Measurements from ENCODE around the gene MRPL54.

MRPL54 gene

DNA sequence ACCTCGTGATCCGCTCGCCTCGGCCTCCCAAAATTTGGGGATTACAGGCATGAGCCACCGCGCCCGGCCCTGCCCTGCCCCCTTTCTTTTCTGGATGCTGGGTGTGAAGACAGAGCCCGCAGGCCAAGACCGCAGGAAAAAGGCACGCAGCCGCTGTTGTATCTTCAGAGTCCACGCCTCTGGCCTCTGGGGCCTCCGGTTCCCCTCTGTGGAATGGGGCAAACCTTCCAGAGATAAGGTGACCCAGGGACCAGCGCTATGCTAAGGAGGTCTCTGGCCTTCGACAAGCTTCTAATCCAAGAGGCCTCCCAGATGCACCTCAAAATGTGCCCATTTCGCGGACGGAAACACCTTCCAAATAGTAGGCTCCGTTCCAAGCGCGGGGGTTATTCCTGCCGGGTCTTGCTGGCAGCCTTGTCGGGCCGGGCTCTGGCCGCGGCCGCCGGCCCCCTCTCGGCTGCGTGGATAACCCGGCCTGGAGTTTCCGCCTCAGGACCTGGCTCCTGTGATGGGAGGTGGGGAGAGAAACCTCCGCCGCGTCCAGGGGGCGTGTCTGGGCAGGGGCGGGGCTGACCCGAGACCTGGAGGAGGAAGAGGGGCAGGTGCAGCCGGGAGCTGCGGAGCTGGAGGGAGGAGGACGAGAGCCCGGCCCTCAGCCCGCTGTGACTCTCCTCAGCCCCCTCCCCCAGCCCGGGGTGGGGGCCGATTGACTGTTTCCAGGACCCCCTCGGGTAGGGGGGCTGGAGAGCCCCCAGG is 41.2 kb upstream of the MRPL54 start:
- no peak overlapping the region for H3K4me3 ChIP-seq (ENCODE audit: severe bottlenecking)
- H3K27ac ChIP-seq (ENCODE audit: poor library complexity, severe bottlenecking) = no peak overlapping the region
- TF ChIP-seq, protein P1, sequence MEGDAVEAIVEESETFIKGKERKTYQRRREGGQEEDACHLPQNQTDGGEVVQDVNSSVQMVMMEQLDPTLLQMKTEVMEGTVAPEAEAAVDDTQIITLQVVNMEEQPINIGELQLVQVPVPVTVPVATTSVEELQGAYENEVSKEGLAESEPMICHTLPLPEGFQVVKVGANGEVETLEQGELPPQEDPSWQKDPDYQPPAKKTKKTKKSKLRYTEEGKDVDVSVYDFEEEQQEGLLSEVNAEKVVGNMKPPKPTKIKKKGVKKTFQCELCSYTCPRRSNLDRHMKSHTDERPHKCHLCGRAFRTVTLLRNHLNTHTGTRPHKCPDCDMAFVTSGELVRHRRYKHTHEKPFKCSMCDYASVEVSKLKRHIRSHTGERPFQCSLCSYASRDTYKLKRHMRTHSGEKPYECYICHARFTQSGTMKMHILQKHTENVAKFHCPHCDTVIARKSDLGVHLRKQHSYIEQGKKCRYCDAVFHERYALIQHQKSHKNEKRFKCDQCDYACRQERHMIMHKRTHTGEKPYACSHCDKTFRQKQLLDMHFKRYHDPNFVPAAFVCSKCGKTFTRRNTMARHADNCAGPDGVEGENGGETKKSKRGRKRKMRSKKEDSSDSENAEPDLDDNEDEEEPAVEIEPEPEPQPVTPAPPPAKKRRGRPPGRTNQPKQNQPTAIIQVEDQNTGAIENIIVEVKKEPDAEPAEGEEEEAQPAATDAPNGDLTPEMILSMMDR (IDR thresholded peaks at IDR 0.05; ENCODE audit: poor library complexity, severe bottlenecking) = no peak
- H3K4me1 ChIP-seq (ENCODE audit: insufficient read depth, poor library complexity, severe bottlenecking) = no peaks in the 10 kb centered on the region
- peak; percentile 63 for ATAC-seq (ENCODE audit: low read depth)
- H3K27me3 ChIP-seq (ENCODE audit: insufficient read depth, poor library complexity, severe bottlenecking) = peaks cover 15% of the 10 kb centered on the region
- H3K9me3 ChIP-seq (ENCODE audit: severe bottlenecking) = no peaks in the 10 kb centered on the region
- no peaks in the 10 kb centered on the region for H3K36me3 ChIP-seq (ENCODE audit: low read depth)
- no peak for DNase-seq (ENCODE audit: low spot score)

DNA sequence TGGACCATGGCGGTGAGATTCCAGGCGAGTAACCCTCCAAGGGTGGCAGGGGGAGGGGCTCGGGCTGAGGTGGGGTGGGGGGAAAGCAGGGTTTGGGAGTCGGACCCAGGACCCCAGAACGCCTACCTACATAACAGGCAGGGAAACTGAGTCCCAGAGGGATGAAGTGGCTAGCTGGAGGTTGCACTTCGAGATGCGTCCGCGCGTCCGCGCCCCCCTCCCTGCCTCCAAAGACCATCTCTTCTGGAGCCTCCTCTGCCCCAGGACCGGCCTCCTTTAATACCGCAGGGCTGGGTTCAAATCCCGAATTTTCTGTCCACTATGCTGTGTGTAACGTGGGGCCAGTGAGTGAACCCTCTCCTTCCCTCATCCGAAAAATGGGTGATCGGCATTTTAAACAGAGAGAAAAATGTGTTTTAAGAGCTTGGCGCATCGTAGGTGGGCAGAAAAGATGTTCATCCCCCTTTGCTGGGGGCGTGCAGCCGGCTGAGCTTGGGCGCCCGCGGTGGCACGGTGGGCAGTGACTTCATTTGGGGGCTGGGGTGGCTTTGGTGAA is 40.5 kb upstream of the MRPL54 start:
- no peaks in the 10 kb centered on the region for H3K36me3 ChIP-seq (ENCODE audit: low read depth)
- no peak for DNase-seq (ENCODE audit: low spot score)
- TF ChIP-seq, protein P1 (IDR thresholded peaks at IDR 0.05; ENCODE audit: poor library complexity, severe bottlenecking) = no peak
- H3K27ac ChIP-seq (ENCODE audit: poor library complexity, severe bottlenecking) = no peak overlapping the region
- ATAC-seq (ENCODE audit: low read depth) = no peak
- H3K4me1 ChIP-seq (ENCODE audit: insufficient read depth, poor library complexity, severe bottlenecking) = no peaks in the 10 kb centered on the region
- peaks cover 15% of the 10 kb centered on the region for H3K27me3 ChIP-seq (ENCODE audit: insufficient read depth, poor library complexity, severe bottlenecking)
- no peak overlapping the region for H3K4me3 ChIP-seq (ENCODE audit: severe bottlenecking)
- H3K9me3 ChIP-seq (ENCODE audit: severe bottlenecking) = no peaks in the 10 kb centered on the region

DNA sequence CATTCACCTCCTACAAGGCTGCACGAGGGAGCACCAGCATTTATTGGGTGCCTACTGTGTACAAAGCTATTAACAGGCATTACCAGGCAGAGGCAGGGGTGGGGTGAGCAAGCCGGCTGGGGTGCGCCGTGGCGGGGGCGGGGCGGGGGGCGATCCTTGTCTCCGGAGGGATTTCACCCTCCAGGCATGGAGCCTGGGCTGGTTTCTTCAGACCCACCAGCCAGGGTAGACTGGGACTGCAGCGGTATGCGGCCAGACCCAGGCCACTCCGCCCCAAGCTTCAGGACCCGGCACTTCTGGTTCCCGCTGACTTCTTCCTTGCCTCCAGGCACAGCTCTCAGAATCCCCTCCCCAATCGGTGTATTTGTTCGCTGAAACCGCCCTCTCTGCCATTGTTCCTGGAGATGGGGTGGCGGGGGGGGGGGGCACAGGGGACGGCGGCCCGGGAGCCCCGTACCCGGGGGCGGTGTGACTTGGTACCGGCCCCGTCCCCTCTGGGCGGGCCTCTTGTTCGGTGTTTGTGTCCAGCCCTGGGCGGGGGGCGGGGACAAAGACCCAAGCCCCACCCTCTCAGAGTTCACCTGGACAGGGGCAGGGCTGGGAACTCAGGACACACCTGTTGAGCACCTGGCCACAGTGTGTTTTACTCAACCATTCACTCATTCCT is 39.9 kb upstream of the MRPL54 start:
- no peaks in the 10 kb centered on the region for H3K9me3 ChIP-seq (ENCODE audit: severe bottlenecking)
- H3K27me3 ChIP-seq (ENCODE audit: insufficient read depth, poor library complexity, severe bottlenecking) = peaks cover 15% of the 10 kb centered on the region
- ATAC-seq (ENCODE audit: low read depth) = peak; percentile 62; the same call in 2 of the 3 replicates
- H3K4me1 ChIP-seq (ENCODE audit: insufficient read depth, poor library complexity, severe bottlenecking) = no peaks in the 10 kb centered on the region
- TF ChIP-seq, protein P1 (IDR thresholded peaks at IDR 0.05; ENCODE audit: poor library complexity, severe bottlenecking) = no peak
- H3K4me3 ChIP-seq (ENCODE audit: severe bottlenecking) = no peak overlapping the region
- H3K27ac ChIP-seq (ENCODE audit: poor library complexity, severe bottlenecking) = no peak overlapping the region
- DNase-seq (ENCODE audit: low spot score) = no peak
- no peaks in the 10 kb centered on the region for H3K36me3 ChIP-seq (ENCODE audit: low read depth)

DNA sequence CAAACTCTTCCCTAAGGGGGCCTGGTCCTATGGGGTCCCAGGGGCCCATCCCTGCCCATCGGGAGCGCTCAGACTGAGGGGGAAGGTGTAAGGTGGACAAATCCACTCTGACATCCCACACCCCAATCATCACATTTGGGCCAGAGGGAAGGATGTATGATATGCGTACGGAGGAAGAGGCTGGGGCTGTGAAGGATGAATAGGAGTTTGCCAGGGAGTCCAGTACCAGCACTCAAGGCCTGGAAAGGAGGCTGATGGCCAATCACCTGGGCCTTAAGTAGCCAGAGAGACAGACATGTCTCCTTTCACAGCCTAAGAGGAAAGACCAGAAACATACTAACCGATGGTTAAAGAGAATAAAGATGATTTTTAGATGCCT is 39.4 kb upstream of the MRPL54 start:
- DNase-seq (ENCODE audit: low spot score) = no peak
- H3K4me1 ChIP-seq (ENCODE audit: insufficient read depth, poor library complexity, severe bottlenecking) = no peaks in the 10 kb centered on the region
- TF ChIP-seq, protein P1 (IDR thresholded peaks at IDR 0.05; ENCODE audit: poor library complexity, severe bottlenecking) = no peak
- ATAC-seq (ENCODE audit: low read depth) = no peak
- H3K36me3 ChIP-seq (ENCODE audit: low read depth) = no peaks in the 10 kb centered on the region
- no peak overlapping the region for H3K27ac ChIP-seq (ENCODE audit: poor library complexity, severe bottlenecking)
- H3K27me3 ChIP-seq (ENCODE audit: insufficient read depth, poor library complexity, severe bottlenecking) = peaks cover 15% of the 10 kb centered on the region
- H3K4me3 ChIP-seq (ENCODE audit: severe bottlenecking) = no peak overlapping the region
- no peaks in the 10 kb centered on the region for H3K9me3 ChIP-seq (ENCODE audit: severe bottlenecking)
